Keratinocyte (primary cell): Measurements from ENCODE around the gene SECTM1. TPM values are rescaled to one million over a fixed set of nuclear protein-coding genes. Genes with fewer than 3 reads are reported as not detected.

Experiments used
- DNase-seq: peaks from one replicate; pipeline ENCODE4 v3.0.0-alpha.2; 2011; ENCODE audit warnings: low read depth, missing footprints, low spot score
- FAIRE-seq: peaks from 2 replicates; lab custom pipeline; 2011; peaks lifted over from hg19 to GRCh38; lab: Jason Lieb, UNC
- H2AFZ ChIP-seq: 2 replicates; pipeline ENCODE4 v1.6.0; 2012; ENCODE audit warnings: low read length, control low read depth, inconsistent platforms; ENCODE audit not compliant: control insufficient read depth
- H3K27ac ChIP-seq: 2 replicates; pipeline ENCODE4 v1.5.1; 2011; ENCODE audit warnings: low read length; ENCODE audit not compliant: control insufficient read depth, insufficient read depth
- H3K27me3 ChIP-seq: 3 replicates; pipeline ENCODE4 v1.6.0; 2011; ENCODE audit warnings: low read length; ENCODE audit not compliant: control insufficient read depth, insufficient read depth; ENCODE audit errors: extremely low read depth
- H3K36me3 ChIP-seq, 2 experiments: 2 replicates in 1 of 2; 3 replicates in 1 of 2; pipeline ENCODE4 v1.5.1; 2011; ENCODE audit warnings: low read length in 2 of 2, mild to moderate bottlenecking in 1 of 2; ENCODE audit not compliant: control insufficient read depth in 2 of 2, insufficient read depth in 2 of 2; ENCODE audit errors: extremely low read depth in 1 of 2
- H3K4me1 ChIP-seq: 3 replicates; pipeline ENCODE4 v1.5.1; 2011; ENCODE audit warnings: low read length; ENCODE audit not compliant: control insufficient read depth, insufficient read depth; ENCODE audit errors: extremely low read depth
- H3K4me2 ChIP-seq: 3 replicates; pipeline ENCODE4 v1.6.0; 2011; ENCODE audit warnings: low read depth, low read length; ENCODE audit not compliant: control insufficient read depth, insufficient read depth; ENCODE audit errors: extremely low read depth
- H3K4me3 ChIP-seq, 3 experiments: fragments of 200-600 bp in 1 of 3; sonication (generic) in 1 of 3; 2 replicates in 2 of 3; 3 replicates in 1 of 3; pipeline ENCODE4 v1.5.1; 2011 to 2016; ENCODE audit warnings: low read length in 3 of 3, mild to moderate bottlenecking in 3 of 3, control low read depth in 2 of 3, inconsistent platforms in 1 of 3, low read depth in 1 of 3, mixed read lengths in 1 of 3, mixed run types in 1 of 3, moderate library complexity in 1 of 3; ENCODE audit not compliant: control insufficient read depth in 2 of 3, insufficient read depth in 2 of 3; ENCODE audit errors: extremely low read depth in 1 of 3
- H3K79me2 ChIP-seq: 2 replicates; pipeline ENCODE4 v1.6.0; 2012; ENCODE audit warnings: low read length; ENCODE audit not compliant: control insufficient read depth, insufficient read depth
- H3K9ac ChIP-seq: 3 replicates; pipeline ENCODE4 v1.6.0; 2011; ENCODE audit warnings: low read length; ENCODE audit not compliant: control insufficient read depth, insufficient read depth; ENCODE audit errors: extremely low read depth
- H3K9me1 ChIP-seq: 3 replicates; pipeline ENCODE4 v1.6.0; 2011; ENCODE audit warnings: low read length; ENCODE audit not compliant: control insufficient read depth, insufficient read depth; ENCODE audit errors: extremely low read depth
- H3K9me3 ChIP-seq: 2 replicates; pipeline ENCODE4 v1.5.1; 2012; ENCODE audit warnings: low read depth, low read length; ENCODE audit not compliant: control insufficient read depth
- H4K20me1 ChIP-seq: 3 replicates; pipeline ENCODE4 v1.6.0; 2011; ENCODE audit warnings: low read length; ENCODE audit not compliant: control insufficient read depth, insufficient read depth; ENCODE audit errors: extremely low read depth
- EZH2 ChIP-seq: IDR thresholded peaks from one replicate; pipeline ENCODE4 v1.6.1; 2012; ENCODE audit warnings: inconsistent platforms, mild to moderate bottlenecking, low read length, moderate library complexity
- dilution Hi-C: fragments of 300-500 bp; cut with MboI; formaldehyde crosslinking; loops from one replicate; pipeline ENCODE4 v1.7.0; 2020; ENCODE audit warnings: low sequenced_read_pairs; ENCODE audit not compliant: extremely low pct_ligation_motif_present
- polyA plus RNA-seq, 5 experiments: library from polyadenylated mRNA; depleted of rRNA in 3 of 5; stranded (reverse) in 3 of 5; stranded (forward) in 1 of 5; unstranded in 1 of 5; fragments of >200 nt; gene quantifications; 1 replicate in 1 of 5; 2 replicates in 3 of 5; 3 replicates in 1 of 5; pipeline versions ENCODE4 v1.2.1 to v1.2.3, GENCODE V29; 2011 to 2012; ENCODE audit warnings: missing spikeins in 2 of 5, low read depth in 1 of 5, low replicate concordance in 1 of 5
- TF ChIP-seq, protein P1 (sequence below), 3 experiments: IDR thresholded peaks in 1 of 3; conservative IDR thresholded peaks in 1 of 3; optimal IDR thresholded peaks in 1 of 3; 2 replicates in 2 of 3; 3 replicates in 1 of 3; pipeline versions ENCODE3 to v1.5.1; 2011; ENCODE audit warnings: low read length in 3 of 3, mild to moderate bottlenecking in 3 of 3, moderate library complexity in 2 of 3, control low read depth in 1 of 3, inconsistent platforms in 1 of 3; ENCODE audit not compliant: insufficient read depth in 2 of 3; ENCODE audit errors: extremely low read depth in 1 of 3

Gene SECTM1
- polyA plus RNA-seq, 1 donor (not counting 4 experiments of a cell fraction or from before 2014, with no cell fraction given) = 2.0 TPM

DNA sequence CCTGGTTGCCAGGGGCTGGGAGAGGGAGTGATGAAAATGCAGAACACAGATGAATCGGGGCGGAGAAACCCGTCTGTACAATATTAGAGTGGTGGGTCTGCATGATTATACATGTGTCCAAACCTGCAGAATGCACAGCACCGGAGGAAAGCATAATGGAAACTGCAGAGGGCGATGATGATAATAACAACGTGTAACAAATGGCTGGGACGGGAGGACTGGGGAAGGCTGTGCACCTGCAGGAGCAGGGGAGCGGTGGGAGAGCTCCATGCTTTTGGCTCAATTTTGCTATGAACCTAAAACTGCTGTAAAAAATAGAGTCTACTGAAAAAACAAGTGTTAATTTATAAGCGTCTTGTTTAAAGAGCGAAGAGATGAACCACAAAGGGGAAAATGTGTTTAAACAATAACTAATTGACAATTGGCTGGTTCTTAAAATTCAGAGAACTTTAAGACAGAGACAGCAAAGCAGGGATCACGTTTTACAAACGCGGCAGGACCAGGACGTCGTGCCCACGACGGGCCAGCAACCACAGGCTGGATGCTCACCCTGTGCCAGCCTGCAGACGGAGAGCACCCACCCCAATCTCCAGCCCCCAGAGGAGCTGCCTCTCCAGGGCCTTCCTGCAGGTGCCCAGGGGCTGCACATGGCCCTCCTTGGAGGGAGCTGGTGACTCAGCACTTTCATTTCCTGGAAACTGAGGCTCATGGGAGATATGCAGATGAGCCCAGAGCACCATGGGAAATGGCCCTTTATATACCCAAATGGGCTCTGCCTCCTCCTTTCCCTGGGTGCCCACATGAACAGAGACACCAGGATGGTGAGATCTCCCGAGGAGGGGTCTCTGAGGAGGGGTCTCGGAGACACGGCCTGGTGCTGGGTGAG lies 25.1 kb upstream of the SECTM1 start, which contains the start of gene TEX19:
TSS of gene TEX19 (plus strand) at position 783 of the 886 bp plus-strand sequence. CDS start 2,904 bp downstream, outside the sequence.
- no peak within 1 kb of the TSS for H3K9ac ChIP-seq
- DNase-seq (no peak), FAIRE-seq (no peak)
- no peak within 1 kb of the TSS for H3K27ac ChIP-seq
- H2AFZ ChIP-seq = no peak within 1 kb of the TSS
- H3K9me1 ChIP-seq = no peaks in the 10 kb centered on the region
- H3K4me3 ChIP-seq = no peak within 1 kb of the TSS
- peaks cover 14% of the 10 kb centered on the region for H3K4me1 ChIP-seq
- H4K20me1 ChIP-seq = no peaks in the 10 kb centered on the region
- H3K36me3 ChIP-seq = no peaks in the 10 kb centered on the region
- dilution Hi-C loops = no loop called here
- no peak within 1 kb of the TSS for H3K4me2 ChIP-seq
- TF ChIP-seq EZH2 = no peak
- TF ChIP-seq, protein P1, sequence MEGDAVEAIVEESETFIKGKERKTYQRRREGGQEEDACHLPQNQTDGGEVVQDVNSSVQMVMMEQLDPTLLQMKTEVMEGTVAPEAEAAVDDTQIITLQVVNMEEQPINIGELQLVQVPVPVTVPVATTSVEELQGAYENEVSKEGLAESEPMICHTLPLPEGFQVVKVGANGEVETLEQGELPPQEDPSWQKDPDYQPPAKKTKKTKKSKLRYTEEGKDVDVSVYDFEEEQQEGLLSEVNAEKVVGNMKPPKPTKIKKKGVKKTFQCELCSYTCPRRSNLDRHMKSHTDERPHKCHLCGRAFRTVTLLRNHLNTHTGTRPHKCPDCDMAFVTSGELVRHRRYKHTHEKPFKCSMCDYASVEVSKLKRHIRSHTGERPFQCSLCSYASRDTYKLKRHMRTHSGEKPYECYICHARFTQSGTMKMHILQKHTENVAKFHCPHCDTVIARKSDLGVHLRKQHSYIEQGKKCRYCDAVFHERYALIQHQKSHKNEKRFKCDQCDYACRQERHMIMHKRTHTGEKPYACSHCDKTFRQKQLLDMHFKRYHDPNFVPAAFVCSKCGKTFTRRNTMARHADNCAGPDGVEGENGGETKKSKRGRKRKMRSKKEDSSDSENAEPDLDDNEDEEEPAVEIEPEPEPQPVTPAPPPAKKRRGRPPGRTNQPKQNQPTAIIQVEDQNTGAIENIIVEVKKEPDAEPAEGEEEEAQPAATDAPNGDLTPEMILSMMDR (optimal IDR thresholded peaks at IDR 0.05 in 1 of 3, IDR thresholded peaks at IDR 0.05 in 1 of 3, conservative IDR thresholded peaks at IDR 0.05 in 1 of 3; ENCODE audit: extremely low read depth in 1 of 3, insufficient read depth in 2 of 3, low read length in 3 of 3) = peak in 1 of 3 experiments; percentile 28
- no peaks in the 10 kb centered on the region for H3K9me3 ChIP-seq
- peaks cover 21% of the 10 kb centered on the region for H3K27me3 ChIP-seq
- no peaks in the 10 kb centered on the region for H3K79me2 ChIP-seq

DNA sequence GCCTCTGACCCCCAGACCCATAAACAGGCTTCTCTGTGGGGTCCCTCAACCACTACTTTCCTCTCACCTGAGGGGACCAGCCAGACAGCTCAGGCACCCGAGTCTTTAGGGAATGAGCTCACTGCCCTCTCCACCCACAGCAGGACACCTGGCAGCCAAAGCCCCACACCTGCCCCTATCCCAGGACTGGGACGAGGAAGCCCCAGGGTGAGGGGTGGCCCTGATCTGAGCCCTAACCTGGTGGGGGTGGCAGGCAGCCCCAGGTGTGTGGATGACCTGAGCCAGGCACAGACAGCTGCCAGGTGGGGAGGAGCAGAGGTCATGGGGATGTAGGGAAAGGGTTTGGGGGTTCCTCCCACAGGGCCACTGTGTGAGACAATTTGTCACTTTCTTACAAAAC lies 23.8 kb upstream of the SECTM1 start:
- FAIRE-seq = no peak
- dilution Hi-C loops = no loop called here

More for the DNA sequence above, 23.8 kb upstream of the SECTM1 start:
- Histone ChIP-seq H3K9ac (no peak overlapping the region), H3K79me2 (no peaks in the 10 kb centered on the region), H2AFZ (no peak overlapping the region), H3K9me1 (no peaks in the 10 kb centered on the region), H3K9me3 (no peaks in the 10 kb centered on the region), H3K4me1 (peaks cover 14% of the 10 kb centered on the region), H3K4me3 (no peak overlapping the region), H3K27ac (no peak overlapping the region), H3K36me3 (no peaks in the 10 kb centered on the region), H3K27me3 (peaks cover 21% of the 10 kb centered on the region), H3K4me2 (no peak overlapping the region), H4K20me1 (peaks cover under 1% of the 10 kb centered on the region)
- TF ChIP-seq, protein P1 (optimal IDR thresholded peaks at IDR 0.05 in 1 of 3, IDR thresholded peaks at IDR 0.05 in 1 of 3, conservative IDR thresholded peaks at IDR 0.05 in 1 of 3; ENCODE audit: extremely low read depth in 1 of 3, insufficient read depth in 2 of 3, low read length in 3 of 3) = no peak
- no peak for TF ChIP-seq EZH2
- no peak for DNase-seq
